Lung (tissue), 12 donors: ENCODE measurements around the gene VPS8. TPM values are rescaled to one million over a fixed set of nuclear protein-coding genes. Genes with fewer than 3 reads are reported as not detected.

Experiments used
- ATAC-seq: fragments of 200-7000 bp; cut with Tn5 transposase; one replicate; pipeline ENCODE4 v1.9.1; 2020; ENCODE audit warnings: moderate number of reproducible peaks; ENCODE audit not compliant: insufficient read depth, low FRiP score
- DNase-seq, 3 donors: peaks; one replicate each; pipeline ENCODE4 v3.0.0-alpha.2; 2013 to 2017
- H3K27ac ChIP-seq, 2 donors: one replicate each; pipeline ENCODE4 v1.5.1; 2013; ENCODE audit warnings: mild to moderate bottlenecking in 2 of 2, moderate library complexity in 2 of 2, control low read depth in 1 of 2, inconsistent platforms in 1 of 2, low read depth in 1 of 2, low read length in 1 of 2
- H3K27me3 ChIP-seq, 3 donors: one replicate each; pipeline ENCODE4 v1.5.1; 2013; ENCODE audit warnings: low read length in 2 of 3; ENCODE audit not compliant: control insufficient read depth in 3 of 3, insufficient read depth in 3 of 3
- H3K36me3 ChIP-seq, 4 donors: one replicate each; pipeline ENCODE4 v1.5.1; 2013; ENCODE audit warnings: low read length in 4 of 4, mild to moderate bottlenecking in 1 of 4, moderate library complexity in 1 of 4; ENCODE audit not compliant: control insufficient read depth in 4 of 4, insufficient read depth in 4 of 4
- H3K4me1 ChIP-seq, 5 donors: one replicate each; pipeline ENCODE4 v1.5.1; 2013; ENCODE audit warnings: low read length in 5 of 5, mild to moderate bottlenecking in 2 of 5, moderate library complexity in 1 of 5; ENCODE audit not compliant: control insufficient read depth in 5 of 5, insufficient read depth in 5 of 5
- H3K4me3 ChIP-seq: one replicate; pipeline ENCODE4 v1.5.1; 2013; ENCODE audit warnings: mild to moderate bottlenecking, control low read depth, moderate library complexity
- H3K9ac ChIP-seq, 2 donors: one replicate each; pipeline ENCODE4 v1.5.1; 2013; ENCODE audit warnings: low read length in 2 of 2, control low read depth in 1 of 2; ENCODE audit not compliant: insufficient read depth in 1 of 2
- H3K9me3 ChIP-seq, 4 donors: one replicate each; pipeline ENCODE4 v1.5.1; 2013; ENCODE audit warnings: low read length in 3 of 4, mild to moderate bottlenecking in 1 of 4, moderate library complexity in 1 of 4; ENCODE audit not compliant: control insufficient read depth in 4 of 4, insufficient read depth in 3 of 4
- WGBS, 2 donors: extraction: QIAGEN DNeasy Blood & Tissue Kit; methylation state at CpG; one replicate each; pipeline ENCODE4 v1.1.7; 2013; 5-methylcytosine and 5-hydroxymethylcytosine counted together
- polyA plus RNA-seq, 2 donors: library from polyadenylated mRNA; stranded (reverse); fragments of 200-250 nt; gene quantifications; one replicate each; pipeline ENCODE4 v1.2.1, GENCODE V29; 2013
- total RNA-seq, 2 donors: library from RNA; depleted of rRNA in 1 of 2; stranded (reverse); fragments of >200 nt in 1 of 2; gene quantifications; one replicate each; pipeline ENCODE4 v1.2.1, GENCODE V29; 2014 to 2021
- TF ChIP-seq, protein P1 (sequence below): IDR thresholded peaks from 2 replicates; pipeline ENCODE4 v1.5.1; 2012; ENCODE audit warnings: mild to moderate bottlenecking; ENCODE audit errors: control extremely low read depth, extremely low read depth
- donor health status: control.
- donor health status: control.
- donor health status: Bipolar disorder and iron deficiency.
- donor health status: healthy.
- donor health status: DM: yes; HTN: yes; CAD: no.

VPS8 gene
- total and polyA plus RNA-seq, 4 donors, result 13.9 to 184 (median 38.5) TPM

GRCh38 chr3:184786280-184786941, 25.6 kb upstream of the VPS8 start:
- TF ChIP-seq, protein P1, sequence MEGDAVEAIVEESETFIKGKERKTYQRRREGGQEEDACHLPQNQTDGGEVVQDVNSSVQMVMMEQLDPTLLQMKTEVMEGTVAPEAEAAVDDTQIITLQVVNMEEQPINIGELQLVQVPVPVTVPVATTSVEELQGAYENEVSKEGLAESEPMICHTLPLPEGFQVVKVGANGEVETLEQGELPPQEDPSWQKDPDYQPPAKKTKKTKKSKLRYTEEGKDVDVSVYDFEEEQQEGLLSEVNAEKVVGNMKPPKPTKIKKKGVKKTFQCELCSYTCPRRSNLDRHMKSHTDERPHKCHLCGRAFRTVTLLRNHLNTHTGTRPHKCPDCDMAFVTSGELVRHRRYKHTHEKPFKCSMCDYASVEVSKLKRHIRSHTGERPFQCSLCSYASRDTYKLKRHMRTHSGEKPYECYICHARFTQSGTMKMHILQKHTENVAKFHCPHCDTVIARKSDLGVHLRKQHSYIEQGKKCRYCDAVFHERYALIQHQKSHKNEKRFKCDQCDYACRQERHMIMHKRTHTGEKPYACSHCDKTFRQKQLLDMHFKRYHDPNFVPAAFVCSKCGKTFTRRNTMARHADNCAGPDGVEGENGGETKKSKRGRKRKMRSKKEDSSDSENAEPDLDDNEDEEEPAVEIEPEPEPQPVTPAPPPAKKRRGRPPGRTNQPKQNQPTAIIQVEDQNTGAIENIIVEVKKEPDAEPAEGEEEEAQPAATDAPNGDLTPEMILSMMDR, result no peak
- 14 to 15% methylated on average over 10 of the region's 10 CpGs for WGBS, 2 donors
- Histone ChIP-seq H3K9ac (peak overlapping the region in 1 of 2 donors; percentile 76), H3K36me3 (no peaks in the 10 kb centered on the region), H3K4me1 (peaks cover 0 to 16% (median 0%) of the 10 kb centered on the region in 5 donors), H3K4me3 (no peak overlapping the region), H3K9me3 (no peaks in the 10 kb centered on the region), H3K27ac (no peak overlapping the region), H3K27me3 (no peaks in the 10 kb centered on the region)
- DNase-seq, result peak; percentile 77 to 90 (median 85)
- ATAC-seq, result no peak

- Histone ChIP-seq H3K9ac (no peak overlapping the region), H3K4me1 (peaks cover 0 to 16% (median 0%) of the 10 kb centered on the region in 5 donors), H3K9me3 (no peaks in the 10 kb centered on the region), H3K27me3 (no peaks in the 10 kb centered on the region), H3K27ac (no peak overlapping the region), H3K36me3 (no peaks in the 10 kb centered on the region), H3K4me3 (no peak overlapping the region)
- TF ChIP-seq, protein P1, result no peak
- ATAC-seq, result no peak
- WGBS, 2 donors, result 79 to 83% methylated on average over 4 of the region's 4 CpGs
- no peak for DNase-seq
Observed at GRCh38 chr3:184788751-184789150, 23.2 kb upstream of the VPS8 start.

DNA sequence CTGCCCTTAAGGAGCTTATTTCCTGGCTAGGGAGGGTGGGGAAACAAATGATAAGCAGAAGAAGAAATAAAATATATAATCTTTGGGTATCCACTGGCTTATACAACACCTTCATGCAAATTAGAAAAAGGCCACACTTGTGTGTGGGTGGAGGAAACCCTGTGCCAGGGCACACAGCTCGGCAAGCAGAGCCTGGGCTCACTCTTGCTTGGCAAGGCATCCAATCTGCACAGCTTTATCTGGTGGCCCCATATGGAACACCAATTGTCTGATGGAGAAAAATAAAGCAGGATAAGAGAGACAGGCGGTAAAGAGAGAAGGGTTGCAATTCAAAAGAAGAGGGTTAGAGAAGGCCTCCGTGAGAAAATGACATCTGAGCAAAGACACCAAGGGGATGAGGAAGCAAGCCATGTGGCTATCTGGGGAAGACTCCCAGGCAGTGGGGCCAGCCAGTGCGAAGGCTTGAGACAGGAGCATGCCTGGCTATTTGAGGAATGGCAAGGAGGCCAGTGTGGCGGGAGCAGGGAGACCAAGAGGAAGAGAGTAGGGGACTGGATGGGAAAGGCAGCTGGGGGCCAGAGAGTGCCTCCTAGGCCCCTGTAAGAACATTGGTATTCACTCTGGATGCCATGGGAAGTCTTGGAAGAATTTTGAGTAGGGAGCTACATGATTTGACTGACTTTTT, 22.5 kb upstream of the VPS8 start:
- no peak for ATAC-seq
- no peak overlapping the region for H3K4me3 ChIP-seq
- no peaks in the 10 kb centered on the region for H3K9me3 ChIP-seq
- no peak overlapping the region for H3K27ac ChIP-seq
- TF ChIP-seq, protein P1, result no peak
- no peaks in the 10 kb centered on the region for H3K36me3 ChIP-seq
- no peak overlapping the region for H3K9ac ChIP-seq
- DNase-seq, result no peak
- no peaks in the 10 kb centered on the region for H3K27me3 ChIP-seq
- whole genome bisulfite sequencing, 2 donors, result 86 to 87% methylated on average over 5 of the region's 5 CpGs
- peaks cover 0 to 16% (median 0%) of the 10 kb centered on the region in 5 donors for H3K4me1 ChIP-seq
